ENCODE results near the gene C1QTNF2.

GRCh38 chr5:160333721-160334120 is 36.7 kb downstream of the C1QTNF2 start:
- TF ChIP-seq SMC3 (conservative IDR thresholded peaks at IDR 0.05; ENCODE audit: poor library complexity) = no peak
- no peak for TF ChIP-seq EP300 (conservative IDR thresholded peaks at IDR 0.05; ENCODE audit: poor library complexity, severe bottlenecking)
- TF ChIP-seq CTCF (IDR thresholded peaks at IDR 0.05; ENCODE audit: poor library complexity, severe bottlenecking) = no peak

Data from neural cell (in vitro differentiated cells).